Colonic mucosa (tissue), 4 donors: ENCODE data around the gene LRMDA. TPM values are rescaled to one million over a fixed set of nuclear protein-coding genes. Genes with fewer than 3 reads are reported as not detected.

Experiments used
- DNase-seq: peaks from one replicate; pipeline ENCODE4 v3.0.0-alpha.2; 2020
- H3K27ac ChIP-seq: fragments of 200-600 bp; one replicate; pipeline ENCODE4 v1.8.0; 2021
- H3K27me3 ChIP-seq: fragments of 200-600 bp; one replicate; pipeline ENCODE4 v1.8.0; 2021
- H3K36me3 ChIP-seq: fragments of 200-600 bp; one replicate; pipeline ENCODE4 v1.8.0; 2021
- H3K4me1 ChIP-seq: fragments of 200-600 bp; one replicate; pipeline ENCODE4 v1.8.0; 2021; ENCODE audit warnings: mild to moderate bottlenecking
- H3K4me3 ChIP-seq: fragments of 200-600 bp; one replicate; pipeline ENCODE4 v1.8.0; 2021
- H3K9ac ChIP-seq, 2 donors: one replicate each; pipeline ENCODE4 v1.7.0; 2013; ENCODE audit warnings: control low read depth in 2 of 2, low read depth in 2 of 2, low read length in 2 of 2
- H3K9me3 ChIP-seq: fragments of 200-600 bp; one replicate; pipeline ENCODE4 v1.8.0; 2021
- intact Hi-C: fragments of 100-400 bp; cut with DNase I; formaldehyde crosslinking; loops from one replicate; pipeline ENCODE4 v1.14.1; 2022
- total RNA-seq, 2 donors: library from RNA; stranded (reverse); fragmentation: NEBNext Ultra II Directional in 1 of 2; extraction: Animal tissue kit (Norgen Biotek cat#: 25700) in 1 of 2; gene quantifications; one replicate each; pipeline ENCODE4 v1.2.1, GENCODE V29; 2021
- TF ChIP-seq, protein P1 (sequence below): fragments of 200-600 bp; IDR thresholded peaks from one replicate; pipeline ENCODE4 v1.8.0; 2022; ENCODE audit warnings: antibody characterized with exemption, mild to moderate bottlenecking
- donor health status: healthy.
- donor health status: DM: no; HTN: no; CAD: no.
- donor health status: DM: no; HTN: no; CAD: no.

LRMDA gene
- total RNA-seq, 2 donors from 2014 or later, result 2.5 to 5.2 TPM

DNA sequence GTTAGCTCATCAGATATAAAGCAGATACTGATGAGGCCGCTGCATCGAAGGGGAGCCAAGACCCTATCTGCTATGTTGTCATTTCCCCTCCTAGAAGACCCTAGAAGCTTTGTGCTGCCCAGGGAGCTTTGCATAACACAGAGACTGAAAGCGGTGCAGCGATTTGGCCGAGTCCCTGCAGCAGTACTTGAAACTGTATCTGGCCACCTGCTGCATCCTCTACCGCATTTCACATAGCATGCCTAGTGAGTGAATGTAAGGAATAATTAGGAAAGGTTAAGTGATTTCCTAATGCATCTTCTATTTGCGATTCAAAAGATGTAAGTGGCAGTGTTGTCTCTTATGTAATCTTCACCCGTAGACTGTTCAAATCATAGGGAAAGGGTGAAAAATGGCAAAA is 106.7 kb downstream of the LRMDA start:
- no peak overlapping the region for H3K9ac ChIP-seq

DNA sequence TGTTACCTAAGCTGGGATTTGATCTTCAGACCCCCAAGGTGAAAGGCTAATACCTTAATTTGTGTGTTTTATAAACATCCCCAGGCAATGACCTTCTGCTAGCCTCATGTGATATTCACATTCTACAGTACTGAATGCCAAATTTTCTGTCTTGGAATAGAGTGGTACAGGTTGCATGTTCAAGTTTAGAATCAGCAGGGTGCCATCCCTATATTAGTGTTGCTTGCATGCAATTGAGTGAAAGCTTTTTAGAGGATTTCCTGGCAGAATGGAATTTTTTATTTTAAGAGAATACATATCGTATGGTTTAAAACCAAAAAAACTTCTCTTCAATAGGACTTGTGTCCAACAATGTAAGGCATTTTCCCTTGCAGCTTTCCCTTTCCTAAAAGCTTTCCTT is 107.3 kb downstream of the LRMDA start:
- DNase-seq, result no peak
- intact Hi-C loops, result no loop called here
- H3K4me3 ChIP-seq, result no peak overlapping the region
- no peaks in the 10 kb centered on the region for H3K4me1 ChIP-seq
- no peaks in the 10 kb centered on the region for H3K9me3 ChIP-seq
- TF ChIP-seq, protein P1, sequence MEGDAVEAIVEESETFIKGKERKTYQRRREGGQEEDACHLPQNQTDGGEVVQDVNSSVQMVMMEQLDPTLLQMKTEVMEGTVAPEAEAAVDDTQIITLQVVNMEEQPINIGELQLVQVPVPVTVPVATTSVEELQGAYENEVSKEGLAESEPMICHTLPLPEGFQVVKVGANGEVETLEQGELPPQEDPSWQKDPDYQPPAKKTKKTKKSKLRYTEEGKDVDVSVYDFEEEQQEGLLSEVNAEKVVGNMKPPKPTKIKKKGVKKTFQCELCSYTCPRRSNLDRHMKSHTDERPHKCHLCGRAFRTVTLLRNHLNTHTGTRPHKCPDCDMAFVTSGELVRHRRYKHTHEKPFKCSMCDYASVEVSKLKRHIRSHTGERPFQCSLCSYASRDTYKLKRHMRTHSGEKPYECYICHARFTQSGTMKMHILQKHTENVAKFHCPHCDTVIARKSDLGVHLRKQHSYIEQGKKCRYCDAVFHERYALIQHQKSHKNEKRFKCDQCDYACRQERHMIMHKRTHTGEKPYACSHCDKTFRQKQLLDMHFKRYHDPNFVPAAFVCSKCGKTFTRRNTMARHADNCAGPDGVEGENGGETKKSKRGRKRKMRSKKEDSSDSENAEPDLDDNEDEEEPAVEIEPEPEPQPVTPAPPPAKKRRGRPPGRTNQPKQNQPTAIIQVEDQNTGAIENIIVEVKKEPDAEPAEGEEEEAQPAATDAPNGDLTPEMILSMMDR, result no peak
- H3K27me3 ChIP-seq, result no peaks in the 10 kb centered on the region
- H3K27ac ChIP-seq, result no peak overlapping the region
- no peaks in the 10 kb centered on the region for H3K36me3 ChIP-seq
- H3K9ac ChIP-seq, result no peak overlapping the region

More for the DNA sequence above, 106.7 kb downstream of the LRMDA start:
- Histone ChIP-seq H3K4me1 (no peaks in the 10 kb centered on the region), H3K27ac (no peak overlapping the region), H3K4me3 (no peak overlapping the region), H3K36me3 (no peaks in the 10 kb centered on the region), H3K27me3 (no peaks in the 10 kb centered on the region), H3K9me3 (no peaks in the 10 kb centered on the region)
- no peak for DNase-seq
- TF ChIP-seq, protein P1, result no peak
- intact Hi-C loops, result no loop called here

DNA sequence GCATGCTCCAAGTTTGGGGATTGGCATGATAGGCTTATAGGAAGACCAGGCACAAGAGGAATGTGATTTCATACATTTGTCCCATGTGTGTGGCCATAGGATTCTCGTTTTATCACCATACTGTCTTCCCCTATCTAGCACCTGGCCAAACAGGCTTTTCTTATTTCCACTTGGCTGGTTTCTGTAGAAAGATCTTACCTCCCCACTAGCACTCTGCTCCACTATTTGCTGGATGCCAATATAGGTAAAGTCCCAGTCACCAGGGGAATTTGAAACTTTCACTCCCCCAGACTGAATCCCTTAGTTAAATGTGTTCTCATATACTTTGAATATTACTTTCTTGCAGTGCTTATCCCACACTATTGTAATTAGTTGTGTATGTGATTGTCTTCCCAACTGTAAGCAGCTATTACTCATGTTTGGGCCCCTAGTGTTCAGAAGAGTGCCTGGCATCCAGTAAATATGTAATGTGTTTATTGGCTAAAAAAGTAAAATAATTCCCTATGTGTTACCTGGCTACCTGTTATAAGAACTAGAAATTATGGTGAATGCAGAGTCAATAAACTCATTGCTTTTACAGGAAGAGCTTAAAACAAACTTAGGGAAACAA is 109.0 kb downstream of the LRMDA start:
- H3K9ac ChIP-seq, result no peak overlapping the region
- TF ChIP-seq, protein P1, result no peak
- DNase-seq, result no peak
- no peak overlapping the region for H3K27ac ChIP-seq
- no peak overlapping the region for H3K4me3 ChIP-seq
- no peaks in the 10 kb centered on the region for H3K9me3 ChIP-seq
- H3K27me3 ChIP-seq, result no peaks in the 10 kb centered on the region
- intact Hi-C loops, result no loop called here
- no peaks in the 10 kb centered on the region for H3K36me3 ChIP-seq
- no peaks in the 10 kb centered on the region for H3K4me1 ChIP-seq

DNA sequence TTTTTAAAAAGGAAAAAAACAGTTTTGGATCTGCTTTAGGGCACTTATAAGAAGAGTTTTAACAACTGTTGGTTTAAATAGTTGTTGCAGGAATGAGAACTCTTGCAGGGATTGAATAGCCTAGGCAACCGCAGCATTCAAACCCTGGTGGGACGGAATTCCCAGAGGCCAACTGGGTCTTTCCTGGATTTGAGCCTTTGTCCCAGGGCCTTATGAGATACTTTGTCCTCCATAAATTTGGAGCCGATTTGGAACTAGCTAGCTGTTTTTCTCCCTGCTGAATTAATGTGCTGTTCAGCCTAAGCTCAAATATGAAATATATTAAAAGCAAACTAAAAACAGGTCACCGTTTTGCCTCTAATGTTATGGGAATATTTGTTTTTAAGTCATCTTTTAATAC is 109.6 kb downstream of the LRMDA start:
- Histone ChIP-seq H3K27ac (no peak overlapping the region), H3K27me3 (no peaks in the 10 kb centered on the region), H3K4me3 (no peak overlapping the region), H3K36me3 (no peaks in the 10 kb centered on the region), H3K9me3 (no peaks in the 10 kb centered on the region), H3K4me1 (no peaks in the 10 kb centered on the region), H3K9ac (no peak overlapping the region)
- TF ChIP-seq, protein P1, result no peak
- intact Hi-C loops, result no loop called here
- no peak for DNase-seq

DNA sequence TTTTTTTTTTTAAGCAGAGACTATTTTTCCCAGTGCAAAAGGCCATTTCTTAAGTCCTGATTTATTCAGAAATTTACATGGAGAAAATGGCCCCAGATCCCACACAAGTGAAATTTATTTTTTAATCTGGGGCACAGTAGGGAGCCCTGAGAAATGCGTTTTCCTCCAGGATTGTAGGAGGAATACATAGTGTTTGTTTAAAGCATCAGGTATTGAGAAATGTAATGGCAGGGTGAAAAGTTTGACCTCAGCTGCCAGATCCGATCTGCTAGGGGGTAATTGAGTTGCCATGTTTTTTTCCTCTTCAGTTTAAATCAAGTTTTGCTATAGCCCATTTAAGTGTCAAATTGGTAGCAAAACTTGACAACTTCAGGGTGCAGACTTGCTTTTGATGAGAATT is 110.0 kb downstream of the LRMDA start:
- TF ChIP-seq, protein P1, result no peak
- no peaks in the 10 kb centered on the region for H3K9me3 ChIP-seq
- no peaks in the 10 kb centered on the region for H3K27me3 ChIP-seq
- intact Hi-C loops, result no loop called here
- no peaks in the 10 kb centered on the region for H3K36me3 ChIP-seq
- H3K4me1 ChIP-seq, result no peaks in the 10 kb centered on the region
- no peak overlapping the region for H3K4me3 ChIP-seq
- no peak for DNase-seq
- no peak overlapping the region for H3K27ac ChIP-seq
- no peak overlapping the region for H3K9ac ChIP-seq
